GM12878 (cell line): ENCODE results near the gene TIAM1. TPM values are rescaled to one million over a fixed set of nuclear protein-coding genes. Genes with fewer than 3 reads are reported as not detected.

Experiments
- ATAC-seq: fragments of 200-7000 bp; cut with Tn5 transposase; 3 replicates; pipeline ENCODE4 v1.9.1; 2020; ENCODE audit warnings: mild to moderate bottlenecking, moderate library complexity
- BruUV-seq: library from RNA; stranded (reverse); fragments of 400-500 nt; replicated peaks from 2 replicates; lab custom pipeline; 2021; lab: Mats Ljungman, UMichigan
- CTCF ChIA-PET: fragments of 300-600 bp; sonication (Branson Sonifier 250); formaldehyde crosslinking; extraction: SDS; loops from one replicate; lab custom pipeline; 2021; ENCODE audit warnings: inconsistent platforms; lab: Yijun Ruan, JAX
- POLR2A ChIA-PET: fragments of 350-600 bp; formaldehyde crosslinking; extraction: SDS; loops from one replicate; lab custom pipeline; 2021; ENCODE audit warnings: inconsistent platforms; lab: Charles Lee
- RAD21 ChIA-PET: fragments of 300-600 bp; sonication (Branson Sonifier 250); formaldehyde crosslinking; loops from one replicate; lab custom pipeline; 2023; ENCODE audit warnings: antibody characterized with exemption; ENCODE audit not compliant: unreplicated experiment; lab: Charles Lee
- SMC1A ChIA-PET: fragments of 300-600 bp; sonication (Branson Sonifier 250); formaldehyde crosslinking; loops from one replicate; lab custom pipeline; 2023; ENCODE audit not compliant: unreplicated experiment, uncharacterized antibody; lab: Charles Lee
- DNase-seq: peaks from one replicate; pipeline ENCODE4 v3.0.0-alpha.2; 2011; ENCODE audit warnings: low read depth, low spot score
- FAIRE-seq: peaks from 3 replicates; lab custom pipeline; 2011; peaks lifted over from hg19 to GRCh38; lab: Jason Lieb, UNC
- H2AFZ ChIP-seq: 2 replicates; pipeline ENCODE4 v1.6.0; 2011; ENCODE audit warnings: low read depth, low read length, control low read depth; ENCODE audit not compliant: control insufficient read depth
- H3K27ac ChIP-seq: 2 replicates; pipeline ENCODE4 v1.5.1; 2011; ENCODE audit warnings: control low read depth; ENCODE audit not compliant: control insufficient read depth, insufficient read depth
- H3K27me3 ChIP-seq, 2 experiments: replicated peaks in 1 of 2; 2 replicates each; pipeline versions ENCODE4 v1.6.0 to v1.6.1; 2011; ENCODE audit warnings: low read length in 1 of 2; ENCODE audit not compliant: control insufficient read depth in 2 of 2, insufficient read depth in 2 of 2
- H3K36me3 ChIP-seq, 2 experiments: 2 replicates each; pipeline ENCODE4 v1.5.1; 2011; ENCODE audit warnings: low read length in 1 of 2; ENCODE audit not compliant: control insufficient read depth in 2 of 2, insufficient read depth in 2 of 2
- H3K4me1 ChIP-seq: 2 replicates; pipeline ENCODE4 v1.6.1; 2011; ENCODE audit warnings: mild to moderate bottlenecking, low read length, moderate library complexity, mixed read lengths; ENCODE audit not compliant: control insufficient read depth, insufficient read depth
- H3K4me2 ChIP-seq: 2 replicates; pipeline ENCODE4 v1.6.0; 2011; ENCODE audit warnings: control low read depth; ENCODE audit not compliant: control insufficient read depth, insufficient read depth
- H3K4me3 ChIP-seq: fragments of 200-600 bp; sonication (generic); 2 replicates; pipeline ENCODE4 v1.5.1; 2016
- H3K79me2 ChIP-seq: 2 replicates; pipeline ENCODE4 v1.6.0; 2011; ENCODE audit warnings: low read length; ENCODE audit not compliant: control insufficient read depth, insufficient read depth
- H3K9ac ChIP-seq: 2 replicates; pipeline ENCODE4 v1.8.0; 2011; ENCODE audit warnings: low read length, control low read depth, mixed read lengths; ENCODE audit not compliant: control insufficient read depth, insufficient read depth
- H3K9me3 ChIP-seq: replicated peaks from 3 replicates; pipeline ENCODE4 v1.5.1; 2011; ENCODE audit warnings: mild to moderate bottlenecking, low read length; ENCODE audit not compliant: control insufficient read depth, insufficient read depth
- H4K20me1 ChIP-seq: 2 replicates; pipeline ENCODE4 v1.6.0; 2011; ENCODE audit not compliant: control insufficient read depth, insufficient read depth
- CBFB ChIP-seq: IDR thresholded peaks from 2 replicates; pipeline ENCODE4 v1.6.1; 2016; ENCODE audit warnings: antibody characterized with exemption, low read depth
- CBX3 ChIP-seq: fragments of 200-600 bp; sonication (generic); IDR thresholded peaks from 2 replicates; pipeline ENCODE4 v1.6.1; 2016; ENCODE audit warnings: low read depth, borderline replicate concordance
- DPF2 ChIP-seq: fragments of 450-650 bp; IDR thresholded peaks from 2 replicates; pipeline ENCODE4 v1.6.1; 2017; ENCODE audit warnings: mild to moderate bottlenecking
- FOS ChIP-seq: IDR thresholded peaks from 3 replicates; pipeline ENCODE4 v1.6.1; 2011; ENCODE audit warnings: borderline replicate concordance; ENCODE audit not compliant: insufficient read length; ENCODE audit errors: extremely low read depth
- IKZF1 ChIP-seq: fragments of 450-650 bp; conservative IDR thresholded peaks from 2 replicates; pipeline ENCODE4 v1.6.1; 2017; ENCODE audit warnings: antibody characterized with exemption, mild to moderate bottlenecking
- KAT2A ChIP-seq: conservative IDR thresholded peaks from 2 replicates; pipeline ENCODE4 v1.6.1; 2011; ENCODE audit warnings: low read depth, low read length; ENCODE audit not compliant: control insufficient read depth
- POU2F2 ChIP-seq: IDR thresholded peaks from 3 replicates; pipeline ENCODE4 v1.6.1; 2011; ENCODE audit warnings: low read depth, mild to moderate bottlenecking, low read length, borderline replicate concordance
- RELA ChIP-seq: fragments of 450-650 bp; IDR thresholded peaks from 2 replicates; pipeline ENCODE4 v1.8.0; 2014; ENCODE audit warnings: borderline replicate concordance; ENCODE audit not compliant: partially characterized antibody
- SMC3 ChIP-seq: IDR thresholded peaks from 2 replicates; pipeline ENCODE4 v1.6.1; 2011; ENCODE audit warnings: low read length, improper control_type of control experiment, borderline replicate concordance
- STAT1 ChIP-seq: fragments of 450-650 bp; conservative IDR thresholded peaks from 2 replicates; pipeline ENCODE4 v1.6.1; 2014; ENCODE audit warnings: antibody characterized with exemption, mild to moderate bottlenecking
- TCF7 ChIP-seq: IDR thresholded peaks from 2 replicates; pipeline ENCODE4 v1.6.1; 2014; ENCODE audit warnings: antibody characterized with exemption, borderline replicate concordance
- YBX1 ChIP-seq: fragments of 450-650 bp; IDR thresholded peaks from 2 replicates; pipeline ENCODE4 v1.6.1; 2016; ENCODE audit warnings: antibody characterized with exemption
- ZBED1 ChIP-seq: IDR thresholded peaks from 2 replicates; pipeline ENCODE4 v1.6.1; 2016; ENCODE audit warnings: borderline replicate concordance
- ZZZ3 ChIP-seq: IDR thresholded peaks from 2 replicates; pipeline ENCODE4 v1.6.1; 2011; ENCODE audit warnings: low read depth; ENCODE audit not compliant: control insufficient read depth, insufficient read length
- WGBS: methylation state at CpG from one replicate; pipeline ENCODE4 v1.1.6; 2016; ENCODE audit warnings: low lambda C conversion rate; ENCODE audit not compliant: insufficient replicate concordance, insufficient coverage; ENCODE audit errors: missing lambda C conversion rate; 5-methylcytosine and 5-hydroxymethylcytosine counted together
- in situ Hi-C: fragments of 300-500 bp; cut with MboI; formaldehyde crosslinking; loops from 9 replicates; pipeline ENCODE4 v1.14.3; 2018; ENCODE audit warnings: mixed read lengths
- intact Hi-C: fragments of 100-400 bp; cut with micrococcal nuclease; formaldehyde crosslinking; loops from one replicate; pipeline ENCODE4 v1.14.2; 2022; ENCODE audit not compliant: unreplicated experiment
- polyA plus RNA-seq, 11 experiments: library from polyadenylated mRNA; depleted of rRNA in 4 of 11; unstranded in 6 of 11; stranded (reverse) in 5 of 11; fragments of >200 nt; fragmentation: Nextera tagmentation in 4 of 11; fragmentation: Illumina TruSeq in 1 of 11; extraction: Ambion mirVana in 4 of 11; extraction: Trizol in 1 of 11; gene quantifications; 1 replicate in 1 of 11; 2 replicates in 10 of 11; pipeline versions ENCODE4 v1.2.1 to v1.2.3, GENCODE V29; 2011 to 2016; ENCODE audit warnings: inconsistent platforms in 2 of 11, missing spikeins in 2 of 11, low read depth in 1 of 11
- total RNA-seq, 4 experiments: library from RNA; depleted of rRNA in 3 of 4; stranded (reverse); fragments of >200 nt in 3 of 4; fragmentation: Illumina TruSeq in 1 of 4; extraction: Trizol in 1 of 4; gene quantifications; 2 replicates each; pipeline versions ENCODE4 v1.2.1 to v1.2.3, GENCODE V29; 2013 to 2021
- TF ChIP-seq, protein P1 (sequence below): IDR thresholded peaks from 2 replicates; pipeline ENCODE4 v1.6.1; 2012; ENCODE audit warnings: low read depth, low read length, improper control_type of control experiment
- TF ChIP-seq, protein P2 (sequence below): fragments of 150-350 bp; IDR thresholded peaks from 2 replicates; pipeline ENCODE4 v1.6.1; 2014; ENCODE audit warnings: mild to moderate bottlenecking, low read depth, low read length
- TF ChIP-seq, protein P3 (sequence below): fragments of 450-650 bp; IDR thresholded peaks from 2 replicates; pipeline ENCODE4 v1.6.1; 2017; ENCODE audit warnings: borderline replicate concordance

The TIAM1 gene
- total and polyA plus RNA-seq, 10 of the 15 experiments (the other 5 are each of a cell fraction or from before 2014, with no cell fraction given): 0.31 to 35.9 (median 0.78) TPM

DNA sequence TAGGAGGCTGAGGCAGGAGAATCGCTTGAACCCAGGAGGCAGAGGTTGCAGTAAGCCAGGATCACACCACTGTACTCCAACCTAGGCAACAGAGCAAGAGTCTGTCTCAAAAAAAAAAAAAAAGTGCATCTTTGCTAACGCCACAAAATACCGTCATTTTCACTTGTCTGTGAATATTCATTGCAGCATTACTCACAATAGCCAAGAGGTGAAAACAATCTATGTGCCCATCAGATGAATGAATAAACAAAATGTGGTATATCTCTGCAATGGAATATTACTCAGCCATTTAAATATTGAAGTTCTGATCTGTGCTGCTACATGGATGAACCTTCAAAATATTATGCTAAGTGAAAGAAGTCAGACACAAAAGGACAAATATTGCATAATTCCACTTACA is 7.9 kb upstream of the TIAM1 start:
- no peaks in the 10 kb centered on the region for H3K79me2 ChIP-seq
- H3K4me2 ChIP-seq: no peak overlapping the region
- POLR2A ChIA-PET: interaction anchor here (0.6 kb wide), 2 partner anchors 29 to 784 kb away, joined by 3 to 4 read pairs; no protein-coding TSS in a partner anchor
- H3K27me3 ChIP-seq: no peaks in the 10 kb centered on the region
- H2AFZ ChIP-seq: no peak overlapping the region
- FAIRE-seq: no peak
- SMC1A ChIA-PET: no interaction called here
- no peak overlapping the region for H3K27ac ChIP-seq
- RAD21 ChIA-PET: interaction anchor here (1.1 kb wide), 1 partner anchor 9 kb away, joined by 3 read pairs; no protein-coding TSS in a partner anchor
- no peaks in the 10 kb centered on the region for H4K20me1 ChIP-seq
- intact Hi-C loops: no loop called here
- H3K36me3 ChIP-seq: no peaks in the 10 kb centered on the region
- no peaks in the 10 kb centered on the region for H3K9me3 ChIP-seq
- in situ Hi-C loops: no loop called here
- no peak for ATAC-seq
- no TSS peak for BruUV-seq
- no peaks in the 10 kb centered on the region for H3K4me1 ChIP-seq
- H3K4me3 ChIP-seq: no peak overlapping the region
- DNase-seq: no peak
- CTCF ChIA-PET: interaction anchor here (0.7 to 1.2 kb wide), 2 partner anchors 29 to 58 kb away, joined by 3 read pairs; no protein-coding TSS in a partner anchor
- WGBS: 20% methylated on average over 3 of the region's 3 CpGs
- no peak overlapping the region for H3K9ac ChIP-seq
- TF ChIP-seq ZZZ3 (no peak), DPF2 (no peak)

DNA sequence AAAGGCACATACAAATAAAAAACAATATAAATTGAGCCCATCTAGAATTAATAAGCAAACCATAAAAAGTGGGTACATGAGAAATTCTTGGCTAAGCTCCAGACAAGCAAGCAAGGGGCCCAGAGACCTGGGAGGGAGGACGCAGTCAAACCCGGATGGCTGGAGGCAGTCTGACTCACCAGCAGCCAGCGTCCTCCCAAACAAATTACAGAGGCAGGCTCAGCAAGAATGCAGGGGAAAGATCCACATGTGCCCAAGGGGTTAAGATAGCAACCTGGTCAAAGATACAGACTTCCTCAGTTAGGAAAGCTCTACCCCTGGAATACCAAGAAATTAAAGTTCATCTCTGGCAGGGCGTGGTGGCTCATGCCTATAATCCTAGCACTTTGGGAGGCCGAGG is 7.4 kb upstream of the TIAM1 start:
- no peaks in the 10 kb centered on the region for H3K79me2 ChIP-seq
- no peak overlapping the region for H2AFZ ChIP-seq
- no peak overlapping the region for H3K4me3 ChIP-seq
- H4K20me1 ChIP-seq: no peaks in the 10 kb centered on the region
- ATAC-seq (no peak), DNase-seq (no peak), FAIRE-seq (no peak)
- H3K9ac ChIP-seq: no peak overlapping the region
- WGBS: 36% methylated on average over 5 of the region's 5 CpGs
- H3K9me3 ChIP-seq: no peaks in the 10 kb centered on the region
- no TSS peak for BruUV-seq
- intact Hi-C loops: no loop called here
- RAD21 ChIA-PET: interaction anchor here (0.8 to 1.1 kb wide), 2 partner anchors 8 to 205 kb away, joined by 3 read pairs; no protein-coding TSS in a partner anchor
- no peaks in the 10 kb centered on the region for H3K36me3 ChIP-seq
- SMC1A ChIA-PET: no interaction called here
- CTCF ChIA-PET: interaction anchor here (1.2 kb wide), 1 partner anchor 30 kb away, joined by 3 read pairs; no protein-coding TSS in a partner anchor
- no peaks in the 10 kb centered on the region for H3K27me3 ChIP-seq
- no peak overlapping the region for H3K27ac ChIP-seq
- H3K4me2 ChIP-seq: no peak overlapping the region
- H3K4me1 ChIP-seq: no peaks in the 10 kb centered on the region
- POLR2A ChIA-PET: no interaction called here
- in situ Hi-C loops: no loop called here
- TF ChIP-seq CBX3 (no peak), RELA (no peak), TCF7 (no peak), KAT2A (no peak), YBX1 (no peak), STAT1 (no peak), SMC3 (no peak), FOS (no peak), ZBED1 (no peak), CBFB (no peak), POU2F2 (no peak), IKZF1 (no peak)
- TF ChIP-seq, protein P1, sequence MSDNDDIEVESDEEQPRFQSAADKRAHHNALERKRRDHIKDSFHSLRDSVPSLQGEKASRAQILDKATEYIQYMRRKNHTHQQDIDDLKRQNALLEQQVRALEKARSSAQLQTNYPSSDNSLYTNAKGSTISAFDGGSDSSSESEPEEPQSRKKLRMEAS: no peak
- TF ChIP-seq, protein P2, sequence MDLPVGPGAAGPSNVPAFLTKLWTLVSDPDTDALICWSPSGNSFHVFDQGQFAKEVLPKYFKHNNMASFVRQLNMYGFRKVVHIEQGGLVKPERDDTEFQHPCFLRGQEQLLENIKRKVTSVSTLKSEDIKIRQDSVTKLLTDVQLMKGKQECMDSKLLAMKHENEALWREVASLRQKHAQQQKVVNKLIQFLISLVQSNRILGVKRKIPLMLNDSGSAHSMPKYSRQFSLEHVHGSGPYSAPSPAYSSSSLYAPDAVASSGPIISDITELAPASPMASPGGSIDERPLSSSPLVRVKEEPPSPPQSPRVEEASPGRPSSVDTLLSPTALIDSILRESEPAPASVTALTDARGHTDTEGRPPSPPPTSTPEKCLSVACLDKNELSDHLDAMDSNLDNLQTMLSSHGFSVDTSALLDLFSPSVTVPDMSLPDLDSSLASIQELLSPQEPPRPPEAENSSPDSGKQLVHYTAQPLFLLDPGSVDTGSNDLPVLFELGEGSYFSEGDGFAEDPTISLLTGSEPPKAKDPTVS: no peak
- TF ChIP-seq, protein P3, sequence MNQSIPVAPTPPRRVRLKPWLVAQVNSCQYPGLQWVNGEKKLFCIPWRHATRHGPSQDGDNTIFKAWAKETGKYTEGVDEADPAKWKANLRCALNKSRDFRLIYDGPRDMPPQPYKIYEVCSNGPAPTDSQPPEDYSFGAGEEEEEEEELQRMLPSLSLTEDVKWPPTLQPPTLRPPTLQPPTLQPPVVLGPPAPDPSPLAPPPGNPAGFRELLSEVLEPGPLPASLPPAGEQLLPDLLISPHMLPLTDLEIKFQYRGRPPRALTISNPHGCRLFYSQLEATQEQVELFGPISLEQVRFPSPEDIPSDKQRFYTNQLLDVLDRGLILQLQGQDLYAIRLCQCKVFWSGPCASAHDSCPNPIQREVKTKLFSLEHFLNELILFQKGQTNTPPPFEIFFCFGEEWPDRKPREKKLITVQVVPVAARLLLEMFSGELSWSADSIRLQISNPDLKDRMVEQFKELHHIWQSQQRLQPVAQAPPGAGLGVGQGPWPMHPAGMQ: no peak
